Activated CD8-positive, alpha-beta memory T cell treated with anti-CD3 and anti-CD28 coated beads for 48 hours (primary cell): Measurements from ENCODE around the gene RASA4B.
"Not testable (repeated sequence)": the region's sequence is repeated elsewhere in the genome, so short reads cannot be mapped to it uniquely, and the experiment has no call there.

Experiments
- DNase-seq, 3 experiments: peaks; one replicate each; pipeline ENCODE4 v3.0.0-alpha.2; 2020; ENCODE audit warnings: low read depth in 2 of 3, low spot score in 2 of 3

The RASA4B gene

GRCh38 chr7:102455596-102455995 lies 62.0 kb downstream of the RASA4B start:
- DNase-seq = no peak

DNA sequence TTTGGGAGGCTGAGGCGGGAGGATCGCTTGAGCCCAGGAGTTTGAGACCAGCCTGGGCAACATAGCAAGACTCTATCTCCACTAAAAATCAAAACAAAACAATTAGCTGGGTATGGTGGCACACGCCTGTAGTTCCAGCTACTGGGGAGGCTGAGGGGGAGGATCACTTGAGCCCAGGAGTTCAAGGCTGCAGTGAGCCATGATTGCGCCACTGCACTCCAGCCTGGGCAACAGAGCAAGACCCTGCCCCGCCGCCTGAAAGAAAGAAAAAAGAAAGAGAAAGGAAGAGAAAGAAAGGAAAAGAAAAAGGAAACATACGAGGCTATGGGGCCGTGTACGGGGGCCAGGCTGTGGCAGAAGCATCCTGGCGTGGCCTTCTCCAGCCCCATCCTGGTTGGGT lies 62.6 kb downstream of the RASA4B start:
- DNase-seq = not testable (repeated sequence)

- no peak for DNase-seq
Measured at GRCh38 chr7:102454468-102454867, 63.1 kb downstream of the RASA4B start.

- no peak for DNase-seq
Measured at GRCh38 chr7:102453319-102453718, 64.3 kb downstream of the RASA4B start.

DNA sequence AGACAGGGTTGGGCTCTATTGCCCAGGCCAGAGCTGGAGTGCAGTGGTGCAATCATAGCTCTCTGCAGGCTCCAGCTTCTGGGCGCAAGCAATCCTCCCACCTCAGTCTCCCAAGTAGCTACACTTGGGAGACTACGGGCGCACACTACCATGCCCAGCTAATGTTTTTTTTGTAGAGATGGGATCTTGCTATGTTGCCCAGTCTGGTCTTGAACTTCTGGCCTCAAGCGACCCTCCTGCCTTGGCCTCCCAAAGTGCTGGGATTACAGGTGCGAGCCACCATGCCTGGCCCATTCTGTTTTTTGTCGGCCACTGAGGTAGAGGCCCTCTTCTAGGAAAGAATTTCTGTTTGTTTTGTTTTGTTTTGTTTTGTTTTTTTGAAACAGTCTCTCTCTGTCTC lies 65.1 kb downstream of the RASA4B start:
- DNase-seq = no peak

- DNase-seq = no peak
Measured at GRCh38 chr7:102451371-102452054, 66.1 kb downstream of the RASA4B start.

DNA sequence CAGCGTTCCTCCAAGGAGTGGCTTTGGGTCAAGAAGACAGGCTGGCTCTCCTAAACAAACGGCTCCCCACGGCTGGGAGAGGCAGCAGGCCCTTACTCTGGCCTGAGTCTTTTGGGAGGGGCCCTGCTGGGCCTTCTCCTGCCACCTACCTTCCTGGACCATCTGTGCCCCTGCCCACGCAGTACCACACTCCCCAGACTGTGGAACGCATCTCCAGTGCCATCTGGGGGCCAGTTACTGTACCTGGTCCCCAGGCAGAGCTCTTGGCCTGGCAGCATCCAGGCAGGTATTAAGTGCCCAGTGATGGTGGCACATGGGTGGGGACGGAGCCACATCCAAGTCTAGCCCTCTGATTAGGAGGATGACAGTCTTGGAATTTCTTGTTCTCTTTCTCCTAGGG lies 67.3 kb downstream of the RASA4B start:
- no peak for DNase-seq

DNA sequence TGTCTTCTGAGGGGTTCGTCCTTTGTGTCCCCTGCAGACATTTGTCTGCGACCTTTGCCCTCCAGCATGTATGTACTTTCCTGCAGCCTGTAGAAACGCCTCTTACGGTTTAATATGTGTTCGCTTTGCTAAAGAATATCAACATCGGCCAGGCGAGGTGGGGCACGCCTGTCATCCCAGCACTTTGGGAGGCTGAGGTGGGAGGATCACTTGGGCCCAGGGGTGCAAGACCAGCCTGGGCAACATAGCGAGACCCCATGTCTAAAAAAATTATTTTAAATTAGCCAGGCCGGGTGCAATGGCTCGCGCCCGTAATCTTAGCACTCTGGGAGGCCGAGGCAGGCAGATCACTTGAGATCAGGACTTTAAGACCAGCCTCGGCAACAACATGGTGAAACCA lies 68.4 kb downstream of the RASA4B start:
- DNase-seq = no peak

- no peak for DNase-seq
Measured at GRCh38 chr7:102447311-102447710, 70.3 kb downstream of the RASA4B start.

DNA sequence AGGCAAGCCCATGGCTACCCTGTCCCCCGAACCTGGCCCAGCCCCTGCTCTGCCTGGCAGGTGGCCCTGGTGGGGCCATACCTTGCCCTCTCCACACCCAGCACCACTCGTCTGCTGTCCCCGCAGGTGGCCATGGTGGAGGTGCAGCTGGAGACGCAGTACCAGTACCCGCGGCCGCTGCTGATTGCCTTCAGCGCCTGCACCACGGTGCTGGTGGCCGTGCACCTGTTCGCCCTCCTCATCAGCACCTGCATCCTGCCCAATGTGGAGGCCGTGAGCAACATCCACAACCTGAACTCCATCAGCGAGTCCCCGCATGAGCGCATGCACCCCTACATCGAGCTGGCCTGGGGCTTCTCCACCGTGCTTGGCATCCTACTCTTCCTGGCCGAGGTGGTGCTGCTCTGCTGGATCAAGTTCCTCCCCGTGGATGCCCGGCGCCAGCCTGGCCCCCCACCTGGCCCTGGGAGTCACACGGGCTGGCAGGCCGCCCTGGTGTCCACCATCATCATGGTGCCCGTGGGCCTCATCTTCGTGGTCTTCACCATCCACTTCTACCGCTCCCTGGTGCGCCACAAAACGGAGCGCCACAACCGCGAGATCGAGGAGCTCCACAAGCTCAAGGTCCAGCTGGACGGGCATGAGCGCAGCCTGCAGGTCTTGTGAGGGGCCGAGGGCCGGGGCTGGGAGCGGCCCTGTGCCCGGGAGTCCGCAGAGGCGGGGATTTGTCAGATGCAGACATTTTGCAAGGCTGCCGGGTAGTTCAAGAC lies 71.0 kb downstream of the RASA4B start:
- no peak for DNase-seq

- no peak for DNase-seq
Measured at GRCh38 chr7:102445674-102446071, 71.9 kb downstream of the RASA4B start.

DNA sequence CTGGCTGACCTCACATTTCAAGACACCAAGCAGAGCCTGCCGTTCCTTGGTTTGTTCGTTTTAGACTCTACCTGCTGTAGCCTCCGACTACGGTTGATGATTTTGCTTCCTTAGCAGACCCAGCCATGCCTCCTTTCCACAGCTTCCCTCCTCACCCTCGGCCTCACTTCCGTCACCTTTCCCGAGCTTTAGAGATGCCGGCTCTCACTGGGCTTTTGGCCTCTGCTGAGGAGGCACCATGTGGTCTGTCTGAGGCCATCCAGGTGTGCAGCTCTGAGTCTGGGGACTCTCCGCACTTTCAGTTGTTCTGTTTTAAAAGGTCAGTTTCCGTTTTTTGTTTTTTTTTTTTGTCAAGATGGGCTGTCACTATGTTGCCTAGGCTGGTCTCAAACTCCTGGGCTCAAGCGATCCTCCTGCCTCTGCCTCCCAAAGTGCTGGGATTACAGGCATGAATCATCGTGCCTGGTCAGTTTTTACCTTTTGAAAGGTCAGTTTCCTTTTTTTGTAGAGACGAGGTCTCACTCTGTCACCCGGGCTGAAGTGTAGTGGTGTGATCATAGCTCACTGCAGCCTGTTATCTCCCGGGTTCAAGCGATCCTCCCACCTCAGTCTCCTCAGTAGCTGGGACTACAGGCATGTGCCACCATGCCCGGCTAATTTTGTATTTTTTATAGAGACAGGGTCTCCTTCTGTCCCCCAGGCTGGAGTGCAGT lies 72.5 kb downstream of the RASA4B start:
- DNase-seq = no peak

GRCh38 chr7:102439963-102440795 lies 77.4 kb downstream of the RASA4B start:
- no peak for DNase-seq

- DNase-seq = no peak
Measured at GRCh38 chr7:102436118-102436517, 81.5 kb downstream of the RASA4B start.

DNA sequence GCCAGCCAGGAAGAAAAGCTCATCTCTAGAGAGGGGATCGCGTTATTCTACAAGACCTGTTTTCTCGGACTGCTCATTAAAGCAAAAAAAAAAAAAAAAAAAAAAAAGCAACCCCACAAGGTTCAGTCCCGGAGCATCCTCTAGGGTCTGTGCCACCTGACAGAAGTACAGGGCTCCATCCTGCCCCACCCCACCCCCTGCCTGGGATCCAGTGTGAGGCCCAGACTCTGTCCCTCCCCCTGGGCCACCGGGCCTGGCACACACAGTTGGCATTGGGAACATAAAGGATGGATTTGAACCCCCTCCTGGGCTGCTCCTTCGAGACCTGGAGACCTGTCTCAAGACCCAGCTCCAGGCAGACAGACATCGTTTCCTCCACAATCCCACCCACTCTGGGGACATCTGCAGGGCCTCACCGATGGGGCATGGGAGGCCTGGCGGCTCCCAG lies 83.5 kb downstream of the RASA4B start:
- DNase-seq = no peak

GRCh38 chr7:102433219-102434038 lies 84.1 kb downstream of the RASA4B start, which contains the start of gene ORAI2:
Gene ORAI2 (plus strand): TSS chr7:102433575. CDS start chr7:102438957, 5,382 bp downstream.
- DNase-seq = peak in 2 of 3 experiments; percentile 68 to 80
